ENCODE measurements around the gene PARK7. TPM values are rescaled to one million over a fixed set of nuclear protein-coding genes. Genes with fewer than 3 reads are reported as not detected.

Gene PARK7
- total and polyA plus RNA-seq, 4 donors: 192 to 503 (median 262) TPM

DNA sequence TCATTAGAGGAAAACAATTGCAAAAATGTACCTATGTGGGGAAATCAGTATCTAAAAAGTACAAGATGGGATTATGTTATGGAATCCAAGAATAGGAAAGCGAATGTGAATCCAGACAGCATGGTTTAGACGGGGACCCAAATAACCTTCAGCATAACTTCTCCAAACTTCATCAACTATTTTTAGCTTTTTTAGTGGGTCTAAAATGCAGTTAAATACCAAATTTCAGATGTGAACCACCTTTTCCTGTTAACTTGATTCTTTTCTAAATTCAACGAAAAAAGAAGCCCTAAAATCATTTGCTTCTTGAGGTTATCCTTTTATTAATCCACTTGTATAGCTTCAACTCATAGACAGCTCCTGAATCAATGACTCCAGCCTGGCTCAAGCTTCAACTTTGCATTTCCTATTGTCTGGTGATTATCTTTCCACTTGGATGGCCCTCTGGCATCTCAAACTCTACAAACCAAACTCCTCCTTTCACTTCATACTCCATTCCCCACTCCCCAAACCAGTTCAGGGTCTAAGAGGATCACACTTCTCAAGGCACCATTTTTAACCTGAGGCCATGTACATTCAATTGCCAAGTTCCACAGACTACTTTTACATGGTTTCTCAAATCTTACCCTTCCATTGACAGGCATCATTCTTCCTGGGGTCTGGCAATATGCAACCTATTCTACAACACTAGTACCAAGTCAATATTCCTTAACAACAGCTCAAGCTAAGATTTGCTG is 57.1 kb downstream of the PARK7 start:
- 40 to 45% methylated on average over 3 of the region's 3 CpGs for WGBS, 2 donors
- H3K4me1 ChIP-seq (ENCODE audit: control insufficient read depth in 1 of 2, insufficient read depth in 2 of 2, low read length in 2 of 2): peaks cover 5 to 18% of the 10 kb centered on the region in 2 donors

DNA sequence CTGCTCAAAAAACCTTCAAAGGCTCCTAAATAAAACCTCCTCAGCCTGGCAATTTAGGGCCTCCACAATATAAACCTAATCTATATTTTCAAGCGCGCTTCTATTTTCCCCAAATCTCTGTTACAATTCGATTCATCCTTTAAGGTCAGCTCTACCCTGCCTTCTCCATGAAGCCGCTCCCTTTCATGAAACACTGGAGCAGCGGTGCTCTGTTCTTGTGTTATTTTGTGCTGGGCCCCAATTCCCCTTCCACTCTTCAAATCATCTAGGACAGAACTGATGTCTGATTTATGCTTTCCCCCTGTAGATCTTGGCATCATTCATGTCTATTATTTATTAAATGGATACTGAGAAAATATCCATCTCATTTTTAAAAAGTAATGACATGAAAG is 57.7 kb downstream of the PARK7 start:
- DNase-seq: no peak
- intact Hi-C loops (cut with DNase I): loop anchor here in 1 of 2 donors (5.0 kb wide), 1 partner anchor 293 kb away; no protein-coding TSS in a partner anchor
- Histone ChIP-seq H3K4me1 (ENCODE audit: control insufficient read depth in 1 of 2, insufficient read depth in 2 of 2, low read length in 2 of 2) (peaks cover 5 to 20% of the 10 kb centered on the region in 2 donors), H3K27ac (ENCODE audit: low read depth in 1 of 2, low read length in 2 of 2) (peak overlapping the region in 1 of 2 donors; percentile 78), H3K27me3 (ENCODE audit: control insufficient read depth in 1 of 2, insufficient read depth in 2 of 2, low read length in 1 of 2) (no peaks in the 10 kb centered on the region), H3K4me3 (ENCODE audit: low read length in 2 of 2) (no peak overlapping the region), H3K36me3 (ENCODE audit: control insufficient read depth in 1 of 2, insufficient read depth in 2 of 2, low read length in 1 of 2) (peaks cover 0 to 2% of the 10 kb centered on the region in 2 donors), H3K9me3 (ENCODE audit: control insufficient read depth, low read length) (no peaks in the 10 kb centered on the region)
- 91 to 94% methylated on average over 5 of the region's 5 CpGs for WGBS, 2 donors
- ATAC-seq (ENCODE audit: low FRiP score): no peak

More for the DNA sequence above, 57.1 kb downstream of the PARK7 start:
- ATAC-seq (ENCODE audit: low FRiP score) (no peak), DNase-seq (no peak)
- intact Hi-C loops (cut with DNase I): loop anchor here in 1 of 2 donors (5.0 kb wide), 1 partner anchor 294 kb away; no protein-coding TSS in a partner anchor
- H3K9me3 ChIP-seq (ENCODE audit: control insufficient read depth, low read length): no peaks in the 10 kb centered on the region
- H3K36me3 ChIP-seq (ENCODE audit: control insufficient read depth in 1 of 2, insufficient read depth in 2 of 2, low read length in 1 of 2): peaks cover 0 to 2% of the 10 kb centered on the region in 2 donors
- peak overlapping the region; percentile 15 to 62 for H3K27ac ChIP-seq (ENCODE audit: low read depth in 1 of 2, low read length in 2 of 2)
- no peaks in the 10 kb centered on the region for H3K27me3 ChIP-seq (ENCODE audit: control insufficient read depth in 1 of 2, insufficient read depth in 2 of 2, low read length in 1 of 2)
- no peak overlapping the region for H3K4me3 ChIP-seq (ENCODE audit: low read length in 2 of 2)

GRCh38 chr1:8020032-8020431 is 58.5 kb downstream of the PARK7 start:
- no peak for DNase-seq
- H3K4me3 ChIP-seq (ENCODE audit: low read length in 2 of 2): no peak overlapping the region
- no peak for ATAC-seq (ENCODE audit: low FRiP score)
- H3K4me1 ChIP-seq (ENCODE audit: control insufficient read depth in 1 of 2, insufficient read depth in 2 of 2, low read length in 2 of 2): peaks cover 5 to 20% of the 10 kb centered on the region in 2 donors
- H3K9me3 ChIP-seq (ENCODE audit: control insufficient read depth, low read length): no peaks in the 10 kb centered on the region
- H3K36me3 ChIP-seq (ENCODE audit: control insufficient read depth in 1 of 2, insufficient read depth in 2 of 2, low read length in 1 of 2): no peaks in the 10 kb centered on the region
- no peaks in the 10 kb centered on the region for H3K27me3 ChIP-seq (ENCODE audit: control insufficient read depth in 1 of 2, insufficient read depth in 2 of 2, low read length in 1 of 2)
- intact Hi-C loops (cut with DNase I): no loop called here
- no peak overlapping the region for H3K27ac ChIP-seq (ENCODE audit: low read depth in 1 of 2, low read length in 2 of 2)

GRCh38 chr1:8021676-8022266 is 60.3 kb downstream of the PARK7 start:
- intact Hi-C loops (cut with DNase I): no loop called here

GRCh38 chr1:8022395-8023286 is 61.1 kb downstream of the PARK7 start:
- Histone ChIP-seq H3K27me3 (ENCODE audit: control insufficient read depth in 1 of 2, insufficient read depth in 2 of 2, low read length in 1 of 2) (no peaks in the 10 kb centered on the region), H3K36me3 (ENCODE audit: control insufficient read depth in 1 of 2, insufficient read depth in 2 of 2, low read length in 1 of 2) (no peaks in the 10 kb centered on the region), H3K27ac (ENCODE audit: low read depth in 1 of 2, low read length in 2 of 2) (peak overlapping the region in 1 of 2 donors; percentile 34), H3K9me3 (ENCODE audit: control insufficient read depth, low read length) (no peaks in the 10 kb centered on the region), H3K4me1 (ENCODE audit: control insufficient read depth in 1 of 2, insufficient read depth in 2 of 2, low read length in 2 of 2) (peaks cover 2 to 5% of the 10 kb centered on the region in 2 donors), H3K4me3 (ENCODE audit: low read length in 2 of 2) (peak overlapping the region in 1 of 2 donors; percentile 21)
- DNase-seq (no peak), ATAC-seq (ENCODE audit: low FRiP score) (no peak)
- intact Hi-C loops (cut with DNase I): no loop called here
- 83 to 88% methylated on average over 3 of the region's 3 CpGs for WGBS, 2 donors

More at GRCh38 chr1:8021676-8022266, 60.3 kb downstream of the PARK7 start:
- WGBS, 2 donors: 79 to 82% methylated on average over 6 of the region's 6 CpGs
- H3K27ac ChIP-seq (ENCODE audit: low read depth in 1 of 2, low read length in 2 of 2): no peak overlapping the region
- H3K4me3 ChIP-seq (ENCODE audit: low read length in 2 of 2): no peak overlapping the region
- ATAC-seq (ENCODE audit: low FRiP score) (no peak), DNase-seq (no peak)
- no peaks in the 10 kb centered on the region for H3K36me3 ChIP-seq (ENCODE audit: control insufficient read depth in 1 of 2, insufficient read depth in 2 of 2, low read length in 1 of 2)
- no peaks in the 10 kb centered on the region for H3K9me3 ChIP-seq (ENCODE audit: control insufficient read depth, low read length)
- no peaks in the 10 kb centered on the region for H3K27me3 ChIP-seq (ENCODE audit: control insufficient read depth in 1 of 2, insufficient read depth in 2 of 2, low read length in 1 of 2)
- peaks cover 2 to 5% of the 10 kb centered on the region in 2 donors for H3K4me1 ChIP-seq (ENCODE audit: control insufficient read depth in 1 of 2, insufficient read depth in 2 of 2, low read length in 2 of 2)

DNA sequence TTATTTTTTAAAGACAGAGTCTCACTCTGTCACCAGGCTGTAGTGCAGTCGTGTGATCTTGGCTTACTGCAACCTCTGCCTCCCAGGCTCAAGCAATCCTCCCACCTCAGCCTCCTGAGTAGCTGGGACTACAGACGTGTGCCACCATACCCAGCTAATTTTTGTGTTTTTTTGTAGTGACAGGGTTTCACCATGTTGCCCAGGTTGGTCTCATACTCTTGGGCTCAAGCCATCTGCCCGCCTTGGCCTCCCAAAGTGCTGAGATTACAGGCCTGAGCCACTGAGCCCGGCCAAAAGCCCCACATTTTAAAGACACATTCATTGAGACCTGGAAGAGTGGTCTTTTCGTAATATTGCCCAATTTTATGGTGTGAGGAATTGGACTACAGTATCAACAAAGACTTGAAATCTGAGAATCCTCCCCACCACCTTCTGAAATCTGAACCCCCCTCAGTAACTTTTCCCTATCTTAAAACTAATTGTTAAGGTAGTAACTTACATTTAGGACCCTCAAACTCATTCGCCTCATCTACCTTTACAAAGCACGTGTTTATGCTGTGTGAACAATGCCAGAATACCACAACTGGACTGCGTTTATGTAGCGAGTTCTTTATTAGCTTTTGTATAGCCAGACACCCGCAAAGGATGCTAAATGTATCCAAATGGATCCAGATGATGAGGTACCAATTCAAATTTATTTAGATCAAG is 61.9 kb downstream of the PARK7 start:
- H3K4me1 ChIP-seq (ENCODE audit: control insufficient read depth in 1 of 2, insufficient read depth in 2 of 2, low read length in 2 of 2): peaks cover 2 to 5% of the 10 kb centered on the region in 2 donors
- peak overlapping the region in 1 of 2 donors; percentile 28 for H3K27ac ChIP-seq (ENCODE audit: low read depth in 1 of 2, low read length in 2 of 2)
- H3K36me3 ChIP-seq (ENCODE audit: control insufficient read depth in 1 of 2, insufficient read depth in 2 of 2, low read length in 1 of 2): no peaks in the 10 kb centered on the region
- intact Hi-C loops (cut with DNase I): no loop called here
- no peak for DNase-seq
- WGBS, 2 donors: 57 to 58% methylated on average over 10 of the region's 10 CpGs
- peak overlapping the region; percentile 15 to 98 for H3K4me3 ChIP-seq (ENCODE audit: low read length in 2 of 2)
- no peaks in the 10 kb centered on the region for H3K27me3 ChIP-seq (ENCODE audit: control insufficient read depth in 1 of 2, insufficient read depth in 2 of 2, low read length in 1 of 2)
- H3K9me3 ChIP-seq (ENCODE audit: control insufficient read depth, low read length): no peaks in the 10 kb centered on the region
- no peak for ATAC-seq (ENCODE audit: low FRiP score)

DNA sequence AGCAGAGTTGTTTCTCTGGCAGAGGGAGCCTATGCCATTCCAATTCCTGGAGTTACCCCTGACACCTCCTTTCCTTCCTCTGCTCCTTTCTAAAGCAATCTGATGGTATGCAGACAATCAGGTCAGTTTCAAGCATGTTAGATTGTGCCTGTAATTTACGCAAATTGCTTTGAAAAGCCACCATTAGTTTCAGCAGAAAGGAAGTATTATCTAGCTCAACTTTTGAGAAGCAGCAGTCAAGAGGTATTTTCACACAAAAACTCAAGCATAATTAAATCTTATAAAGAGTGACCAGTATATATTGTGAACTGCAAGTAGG is 62.4 kb downstream of the PARK7 start:
- Histone ChIP-seq H3K27ac (ENCODE audit: low read depth in 1 of 2, low read length in 2 of 2) (peak overlapping the region in 1 of 2 donors; percentile 28), H3K27me3 (ENCODE audit: control insufficient read depth in 1 of 2, insufficient read depth in 2 of 2, low read length in 1 of 2) (no peaks in the 10 kb centered on the region), H3K4me1 (ENCODE audit: control insufficient read depth in 1 of 2, insufficient read depth in 2 of 2, low read length in 2 of 2) (peaks cover 2 to 5% of the 10 kb centered on the region in 2 donors), H3K36me3 (ENCODE audit: control insufficient read depth in 1 of 2, insufficient read depth in 2 of 2, low read length in 1 of 2) (no peaks in the 10 kb centered on the region), H3K9me3 (ENCODE audit: control insufficient read depth, low read length) (no peaks in the 10 kb centered on the region), H3K4me3 (ENCODE audit: low read length in 2 of 2) (peak overlapping the region; percentile 15 to 98)
- intact Hi-C loops (cut with DNase I): no loop called here
- 47 to 68% methylated on average over 1 of the region's 1 CpG for WGBS, 2 donors
- DNase-seq: no peak
- no peak for ATAC-seq (ENCODE audit: low FRiP score)

- 77 to 78% methylated on average over 3 of the region's 3 CpGs for WGBS, 2 donors
- H3K9me3 ChIP-seq (ENCODE audit: control insufficient read depth, low read length): no peaks in the 10 kb centered on the region
- H3K36me3 ChIP-seq (ENCODE audit: control insufficient read depth in 1 of 2, insufficient read depth in 2 of 2, low read length in 1 of 2): no peaks in the 10 kb centered on the region
- H3K27me3 ChIP-seq (ENCODE audit: control insufficient read depth in 1 of 2, insufficient read depth in 2 of 2, low read length in 1 of 2): no peaks in the 10 kb centered on the region
- DNase-seq: no peak
- H3K4me3 ChIP-seq (ENCODE audit: low read length in 2 of 2): peak overlapping the region; percentile 77 to 98
- H3K4me1 ChIP-seq (ENCODE audit: control insufficient read depth in 1 of 2, insufficient read depth in 2 of 2, low read length in 2 of 2): peaks cover 2 to 5% of the 10 kb centered on the region in 2 donors
- H3K27ac ChIP-seq (ENCODE audit: low read depth in 1 of 2, low read length in 2 of 2): no peak overlapping the region
- no peak for ATAC-seq (ENCODE audit: low FRiP score)
- intact Hi-C loops (cut with DNase I): no loop called here
Measured at GRCh38 chr1:8024329-8024728, 62.8 kb downstream of the PARK7 start.

Measured in aorta (tissue), 5 donors.